Neural progenitor cell (in vitro differentiated cells): ENCODE data around the gene ANAPC10.

Experiments
- EZH2 ChIP-seq: fragments of 200-600 bp; sonication (generic); IDR thresholded peaks from 2 replicates; pipeline ENCODE4 v1.6.1; 2017; ENCODE audit warnings: antibody characterized with exemption, mild to moderate bottlenecking, moderate library complexity
- TF ChIP-seq, protein P1 (sequence below): fragments of 200-600 bp; sonication (generic); IDR thresholded peaks from 2 replicates; pipeline ENCODE4 v1.5.1; 2017; ENCODE audit warnings: antibody characterized with exemption, mild to moderate bottlenecking

DNA sequence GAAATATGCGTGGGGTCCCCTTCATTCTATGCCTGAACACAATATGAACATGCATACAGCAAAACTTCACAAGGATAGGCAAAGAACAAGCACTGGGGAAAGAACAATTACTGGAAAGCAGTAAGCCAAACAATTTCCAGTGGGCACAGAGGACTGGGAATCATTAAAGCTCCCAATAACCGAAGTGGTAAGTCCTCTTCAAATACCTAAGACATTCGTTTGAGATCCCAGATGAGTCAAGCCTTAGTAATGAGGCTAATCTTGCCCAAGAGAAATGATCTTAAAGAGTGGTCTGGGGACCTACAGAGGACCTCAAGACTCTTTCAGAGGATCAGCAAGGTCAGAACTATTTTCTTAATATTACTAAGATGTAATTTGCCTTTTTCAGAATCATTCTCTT is 28.6 kb downstream of the ANAPC10 start:
- TF ChIP-seq, protein P1, sequence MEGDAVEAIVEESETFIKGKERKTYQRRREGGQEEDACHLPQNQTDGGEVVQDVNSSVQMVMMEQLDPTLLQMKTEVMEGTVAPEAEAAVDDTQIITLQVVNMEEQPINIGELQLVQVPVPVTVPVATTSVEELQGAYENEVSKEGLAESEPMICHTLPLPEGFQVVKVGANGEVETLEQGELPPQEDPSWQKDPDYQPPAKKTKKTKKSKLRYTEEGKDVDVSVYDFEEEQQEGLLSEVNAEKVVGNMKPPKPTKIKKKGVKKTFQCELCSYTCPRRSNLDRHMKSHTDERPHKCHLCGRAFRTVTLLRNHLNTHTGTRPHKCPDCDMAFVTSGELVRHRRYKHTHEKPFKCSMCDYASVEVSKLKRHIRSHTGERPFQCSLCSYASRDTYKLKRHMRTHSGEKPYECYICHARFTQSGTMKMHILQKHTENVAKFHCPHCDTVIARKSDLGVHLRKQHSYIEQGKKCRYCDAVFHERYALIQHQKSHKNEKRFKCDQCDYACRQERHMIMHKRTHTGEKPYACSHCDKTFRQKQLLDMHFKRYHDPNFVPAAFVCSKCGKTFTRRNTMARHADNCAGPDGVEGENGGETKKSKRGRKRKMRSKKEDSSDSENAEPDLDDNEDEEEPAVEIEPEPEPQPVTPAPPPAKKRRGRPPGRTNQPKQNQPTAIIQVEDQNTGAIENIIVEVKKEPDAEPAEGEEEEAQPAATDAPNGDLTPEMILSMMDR: no peak
- no peak for TF ChIP-seq EZH2
